ENCODE data around the gene CCDC183.
"Not testable (repeated sequence)": the region's sequence is repeated elsewhere in the genome, so short reads cannot be mapped to it uniquely, and the experiment has no call there.

The CCDC183 gene

GRCh38 chr9:136796775-136797347 lies 723 bp downstream of the CCDC183 start:
- in situ Hi-C loops (cut with MboI; ENCODE audit: low sequenced_read_pairs): loop anchor here (25.0 kb wide), 1 partner anchor 240 kb away; the partner anchor contains the start of genes ABCA2, FUT7 and NPDC1

DNA sequence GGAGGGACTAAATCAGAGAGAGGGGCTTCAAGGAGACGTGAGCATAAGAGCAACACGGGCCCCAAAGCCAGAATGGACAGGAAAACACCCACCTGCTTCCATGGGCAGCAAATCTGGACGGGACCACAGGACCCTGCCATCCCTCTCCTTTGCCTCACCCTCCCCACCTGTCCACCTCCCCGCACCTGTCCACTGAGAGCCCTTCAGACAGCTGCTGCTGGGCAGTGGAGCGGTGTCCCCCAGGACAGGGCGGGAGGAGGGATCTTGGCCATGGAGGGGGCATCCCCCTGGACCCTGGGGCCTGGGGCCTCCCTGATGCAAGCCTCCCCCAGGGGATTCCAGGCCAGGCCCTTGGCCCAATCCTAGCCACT lies 2.6 kb downstream of the CCDC183 start:
- in situ Hi-C loops (cut with MboI; ENCODE audit: low sequenced_read_pairs): loop anchor here (25.0 kb wide), 1 partner anchor 239 kb away; the partner anchor contains the start of genes ABCA2, FUT7 and NPDC1

GRCh38 chr9:136799079-136799853 lies 3.1 kb downstream of the CCDC183 start:
- in situ Hi-C loops (cut with MboI; ENCODE audit: low sequenced_read_pairs): loop anchor here (25.0 kb wide), 1 partner anchor 238 kb away; the partner anchor contains the start of genes ABCA2, FUT7 and NPDC1

DNA sequence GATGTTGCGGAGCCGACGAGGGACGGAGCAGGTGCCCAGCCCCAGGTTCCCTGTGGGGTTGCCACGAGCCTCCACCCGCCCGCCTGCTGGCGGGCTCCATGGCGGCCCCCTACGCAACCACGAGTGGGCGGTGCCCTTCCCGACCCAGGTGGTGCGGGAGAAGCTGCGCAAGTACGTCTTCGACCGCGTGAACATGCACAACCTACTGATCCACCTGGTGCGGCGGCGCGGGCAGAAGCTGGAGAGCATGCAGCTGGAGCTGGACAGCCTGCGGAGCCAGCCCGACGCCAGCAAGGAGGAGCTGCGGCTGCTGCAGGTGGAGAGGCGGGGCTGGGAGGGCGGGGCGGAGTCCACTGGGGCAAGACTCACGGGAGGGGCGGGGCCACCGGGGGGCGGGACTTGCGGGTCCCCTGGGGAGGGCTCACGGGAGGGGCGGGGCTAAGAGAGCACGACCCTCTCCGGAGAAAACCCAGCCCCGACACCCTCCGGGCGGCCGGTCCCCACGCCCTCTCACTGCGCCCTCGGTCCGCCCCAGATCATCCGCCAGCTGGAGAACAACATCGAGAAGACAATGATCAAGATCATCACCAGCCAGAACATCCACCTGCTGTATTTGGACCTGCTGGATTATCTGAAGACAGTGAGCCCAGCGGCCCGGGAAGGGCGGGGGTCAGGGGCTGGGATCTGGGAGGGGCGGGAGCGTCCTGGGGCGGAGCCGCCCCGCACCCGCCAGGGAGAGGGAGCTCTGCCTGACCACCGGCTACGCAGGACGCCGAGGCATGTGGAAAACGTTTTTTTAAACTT lies 3.9 kb downstream of the CCDC183 start:
- in situ Hi-C loops (cut with MboI; ENCODE audit: low sequenced_read_pairs): loop anchor here (25.0 kb wide), 1 partner anchor 237 kb away; the partner anchor contains the start of genes ABCA2, FUT7 and NPDC1

- in situ Hi-C loops (cut with MboI; ENCODE audit: low sequenced_read_pairs): no loop called here
These were observed 6.2 kb downstream of the CCDC183 start for GRCh38 chr9:136802321-136802720.

GRCh38 chr9:136803009-136803550 lies 6.9 kb downstream of the CCDC183 start:
- in situ Hi-C loops (cut with MboI; ENCODE audit: low sequenced_read_pairs): not testable (repeated sequence)

DNA sequence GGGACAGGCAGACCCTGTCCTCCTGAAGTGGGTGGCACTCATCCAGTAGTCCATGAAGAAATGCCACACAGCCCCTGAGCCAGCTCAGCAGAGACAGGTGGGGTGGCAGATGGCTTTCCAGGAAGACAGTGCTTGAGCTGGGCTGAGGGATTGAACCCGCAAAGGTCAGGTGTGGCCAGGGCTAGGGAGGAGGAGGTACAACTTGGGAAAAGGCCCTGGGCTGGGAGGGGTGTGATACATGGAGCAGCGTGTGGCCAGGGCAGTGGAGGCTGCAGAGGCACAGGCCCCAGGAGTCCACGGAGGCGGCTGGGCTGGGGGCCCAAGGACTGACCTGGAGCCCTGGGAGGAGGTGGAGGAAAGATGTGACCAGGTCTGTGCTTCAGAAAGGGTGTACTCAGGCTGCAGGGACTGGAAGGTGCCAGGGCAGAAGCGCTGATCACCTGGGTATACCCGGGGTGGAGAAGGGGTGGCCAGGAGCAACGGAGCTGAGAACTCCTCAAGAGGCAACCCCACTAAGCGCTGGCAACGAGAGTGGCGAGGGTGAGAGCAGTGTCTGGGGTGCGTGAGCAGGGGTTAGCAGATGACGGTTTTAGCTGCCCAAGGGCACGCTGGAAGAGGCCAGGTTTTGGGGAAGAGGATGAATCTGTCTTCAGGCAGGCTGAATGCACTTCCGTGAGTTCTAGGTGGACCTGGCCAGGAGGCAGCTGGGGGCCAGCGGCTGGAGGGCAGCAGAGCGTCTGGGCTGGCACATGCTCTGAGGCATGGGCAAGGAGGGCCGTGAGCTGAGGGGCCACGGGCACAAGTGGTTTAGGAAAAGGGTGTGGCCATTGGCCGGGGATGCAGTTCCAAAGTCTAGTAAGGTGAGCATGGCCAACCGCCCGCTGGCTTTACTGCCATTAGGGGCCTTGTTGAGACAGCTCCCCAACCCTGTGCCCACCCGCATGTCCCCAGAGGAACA lies 7.7 kb downstream of the CCDC183 start:
- in situ Hi-C loops (cut with MboI; ENCODE audit: low sequenced_read_pairs): no loop called here

DNA sequence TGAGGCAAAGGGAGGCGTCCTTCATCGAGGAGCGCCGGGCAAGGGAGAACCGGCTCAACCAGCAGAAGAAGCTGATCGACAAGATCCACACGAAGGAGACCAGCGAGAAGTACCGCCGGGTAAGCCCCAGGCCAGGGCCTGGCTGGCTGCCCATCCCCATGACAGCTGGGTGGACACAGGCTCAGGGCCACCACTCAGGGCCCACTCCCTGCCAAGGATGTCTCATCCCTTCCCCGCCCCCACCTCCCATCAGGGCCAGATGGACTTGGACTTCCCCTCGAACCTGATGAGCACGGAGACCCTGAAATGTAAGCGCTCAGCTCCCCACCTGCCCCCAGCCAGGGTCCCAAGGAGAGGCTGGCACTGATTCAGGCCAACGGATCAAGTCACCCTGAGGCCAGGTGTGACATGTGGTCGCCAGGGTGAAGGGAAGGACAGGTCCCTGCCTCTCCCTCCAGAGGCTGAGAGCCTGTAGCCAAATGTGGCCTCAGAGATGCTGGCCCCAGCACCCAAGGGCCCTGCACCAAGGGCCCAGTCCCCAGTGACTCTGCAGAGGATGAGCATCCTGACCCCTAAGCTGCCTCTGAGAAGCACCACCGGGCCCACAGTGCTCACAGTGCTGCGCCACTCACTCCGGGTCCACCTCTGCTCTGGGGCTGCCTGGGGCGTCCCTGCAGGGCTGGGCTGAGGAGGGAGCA lies 8.5 kb downstream of the CCDC183 start:
- in situ Hi-C loops (cut with MboI; ENCODE audit: low sequenced_read_pairs): no loop called here

GRCh38 chr9:136805207-136805740 lies 9.1 kb downstream of the CCDC183 start:
- in situ Hi-C loops (cut with MboI; ENCODE audit: low sequenced_read_pairs): no loop called here

DNA sequence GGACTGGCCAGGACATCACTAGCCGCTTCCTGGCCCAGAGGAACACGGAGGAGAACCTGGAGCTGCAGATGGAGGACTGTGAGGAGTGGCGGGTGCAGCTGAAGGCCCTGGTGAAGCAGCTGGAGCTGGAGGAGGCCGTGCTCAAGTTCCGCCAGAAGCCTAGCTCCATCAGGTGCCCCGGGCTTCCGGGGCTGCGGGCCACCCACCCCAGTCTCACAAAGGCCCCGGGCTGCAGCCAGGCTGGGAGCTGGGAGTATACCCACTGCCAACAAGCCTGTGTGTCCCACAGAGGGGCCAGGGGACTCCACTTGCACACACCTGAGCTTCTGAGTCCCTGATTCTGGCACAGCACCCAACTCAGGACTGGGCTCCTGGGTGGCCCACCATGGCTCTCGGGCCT lies 9.9 kb downstream of the CCDC183 start:
- in situ Hi-C loops (cut with MboI; ENCODE audit: low sequenced_read_pairs): no loop called here

DNA sequence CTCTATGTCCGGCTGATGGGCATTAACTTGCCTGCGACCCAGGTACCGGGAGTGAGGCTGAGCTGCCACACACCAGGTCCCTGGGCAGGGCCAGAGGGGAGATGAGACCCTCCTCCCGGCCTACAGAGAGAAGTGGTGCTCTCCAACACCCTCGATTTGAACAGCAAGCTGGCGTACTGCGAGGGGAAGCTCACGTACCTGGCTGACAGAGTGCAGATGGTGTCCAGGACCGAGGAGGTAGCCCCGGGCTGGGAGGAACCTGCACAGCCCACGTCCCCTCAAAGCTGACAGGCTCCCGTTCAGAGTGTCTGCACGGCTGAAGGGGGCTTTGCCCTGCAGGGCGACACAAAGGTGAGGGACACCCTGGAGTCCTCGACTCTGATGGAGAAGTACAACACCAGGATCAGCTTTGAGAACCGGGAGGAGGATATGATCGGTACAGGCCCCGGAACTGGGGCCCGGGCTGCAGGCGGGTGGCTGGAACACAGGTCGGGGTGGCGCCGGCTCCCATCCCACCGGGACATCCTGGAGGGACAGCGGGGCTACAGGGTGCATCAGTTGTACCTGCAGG lies 10.6 kb downstream of the CCDC183 start:
- in situ Hi-C loops (cut with MboI; ENCODE audit: low sequenced_read_pairs): no loop called here

- in situ Hi-C loops (cut with MboI; ENCODE audit: low sequenced_read_pairs): no loop called here
These were observed 11.3 kb downstream of the CCDC183 start, which contains the start of gene RABL6 for GRCh38 chr9:136807281-136808074. TSS of gene RABL6 (plus strand) at chr9:136807948. CDS start at chr9:136808197, 249 bp downstream.

DNA sequence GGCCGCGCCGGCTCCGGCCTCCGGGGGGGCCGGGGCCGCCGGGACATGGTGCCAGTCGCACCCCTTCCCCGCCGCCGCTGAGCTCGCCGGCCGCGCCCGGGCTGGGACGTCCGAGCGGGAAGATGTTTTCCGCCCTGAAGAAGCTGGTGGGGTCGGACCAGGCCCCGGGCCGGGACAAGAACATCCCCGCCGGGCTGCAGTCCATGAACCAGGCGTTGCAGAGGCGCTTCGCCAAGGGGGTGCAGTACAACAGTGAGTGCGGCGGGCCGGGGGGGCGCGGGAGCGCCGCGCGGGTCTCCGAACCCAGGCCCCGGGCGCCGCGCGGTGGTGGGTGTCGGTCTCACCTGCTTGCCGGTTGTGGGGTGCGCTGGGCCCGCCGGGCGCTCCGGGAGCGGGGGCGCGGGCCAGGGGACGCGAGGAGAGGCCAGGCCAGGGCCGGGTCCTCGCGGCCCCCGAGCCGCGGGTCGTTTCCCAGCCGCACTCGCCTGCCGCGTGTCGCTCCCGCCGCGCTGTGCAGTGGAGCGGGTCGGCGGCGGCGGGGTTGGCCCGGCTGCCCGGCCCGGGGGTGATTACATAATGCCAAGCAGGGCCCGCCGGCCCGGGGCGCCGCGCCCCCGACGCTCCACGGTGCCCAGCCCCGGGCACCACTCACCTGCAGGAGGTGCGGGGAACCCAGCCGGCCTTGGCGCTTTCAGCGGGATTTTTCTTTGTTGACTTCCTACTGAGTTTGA lies 12.1 kb downstream of the CCDC183 start:
- in situ Hi-C loops (cut with MboI; ENCODE audit: low sequenced_read_pairs): no loop called here

DNA sequence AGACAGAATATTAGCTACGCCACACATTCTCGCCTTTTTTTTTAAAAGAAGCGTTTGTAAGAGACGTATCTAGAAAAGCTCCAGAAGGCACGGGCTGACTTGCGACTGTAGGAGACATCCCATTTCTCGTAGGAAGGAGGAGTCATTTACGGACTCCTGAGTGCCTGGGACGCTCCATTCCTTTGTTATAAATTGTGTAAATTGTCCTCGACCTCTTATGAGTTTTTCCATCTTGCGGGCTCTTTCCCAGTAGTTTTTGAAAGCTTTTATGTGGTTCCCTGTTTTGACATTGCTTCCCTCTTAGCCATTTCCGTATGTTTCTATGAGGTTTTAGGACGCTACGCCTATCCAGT lies 12.6 kb downstream of the CCDC183 start:
- in situ Hi-C loops (cut with MboI; ENCODE audit: low sequenced_read_pairs): no loop called here

GRCh38 chr9:136814725-136815421 lies 18.7 kb downstream of the CCDC183 start:
- in situ Hi-C loops (cut with MboI; ENCODE audit: low sequenced_read_pairs): no loop called here

- in situ Hi-C loops (cut with MboI; ENCODE audit: low sequenced_read_pairs): no loop called here
These were observed 19.3 kb downstream of the CCDC183 start for GRCh38 chr9:136815422-136815782.
